ENCODE data around the gene DST. TPM values are rescaled to one million over a fixed set of nuclear protein-coding genes. Genes with fewer than 3 reads are reported as not detected.

Gene DST
- total RNA-seq, 1 donor from 2014 or later = 259 TPM

DNA sequence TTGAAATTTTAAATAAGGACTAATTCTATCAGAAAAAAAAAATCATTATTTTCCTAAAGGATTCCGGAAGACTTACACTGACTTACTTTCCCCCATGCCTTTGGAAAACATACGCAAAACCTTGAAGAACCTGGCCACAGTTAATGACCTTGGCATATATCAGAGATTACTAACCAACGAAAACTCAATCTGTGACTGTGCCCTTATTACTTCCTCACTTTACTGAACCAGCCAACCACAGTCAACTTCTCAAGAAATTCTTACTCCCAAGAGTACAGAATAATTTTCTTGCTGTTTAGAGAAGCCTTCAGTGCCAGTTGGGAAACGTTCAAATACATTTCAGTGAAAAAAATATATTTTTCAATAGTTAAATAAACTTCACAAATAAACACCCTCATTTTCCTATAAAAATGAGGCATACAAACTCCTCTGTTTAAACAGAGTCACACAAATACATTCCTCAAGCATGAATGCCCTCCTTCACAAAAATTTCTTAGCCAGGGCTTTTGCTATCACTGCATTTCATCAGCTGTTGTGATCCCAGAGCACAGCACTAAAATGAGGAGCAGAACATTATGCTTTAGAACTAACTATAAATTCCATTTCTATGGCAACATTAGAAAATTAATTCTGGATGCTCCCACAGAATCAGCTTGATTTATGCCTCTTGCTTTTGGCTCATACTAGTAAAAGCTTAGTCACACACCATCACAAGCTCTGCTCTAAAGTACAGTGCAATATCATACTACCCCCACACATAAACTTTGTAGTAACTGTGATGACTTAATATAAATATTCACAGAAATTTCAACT, 117.6 kb downstream of the DST start:
- Histone ChIP-seq H3K9ac (no peak overlapping the region), H3K4me2 (peak overlapping the region; percentile 35), H3F3A (ENCODE audit: low read depth) (peaks cover 25% of the 10 kb centered on the region), H3K27me3 (no peaks in the 10 kb centered on the region), H3K27ac (peak overlapping the region; percentile 62), H4K20me1 (ENCODE audit: low read depth) (no peaks in the 10 kb centered on the region), H3K36me3 (peaks cover 14% of the 10 kb centered on the region), H2AFZ (replicated peaks) (no peak overlapping the region), H3K4me1 (peaks cover 53% of the 10 kb centered on the region), H3K9me3 (ENCODE audit: low read depth) (no peaks in the 10 kb centered on the region), H3K79me2 (ENCODE audit: low read depth) (no peaks in the 10 kb centered on the region), H3K4me3 (no peak overlapping the region)
- DNase-seq (ENCODE audit: low spot score) = no peak
- H3K4me1 Mint-ChIP-seq = peaks cover 16% of the 10 kb centered on the region
- H3K4me3 Mint-ChIP-seq = no peak overlapping the region
- H3K27me3 Mint-ChIP-seq (ENCODE audit: insufficient read depth, low read depth) = peaks cover 3% of the 10 kb centered on the region
- peaks cover 37% of the 10 kb centered on the region for H3K36me3 Mint-ChIP-seq
- TF ChIP-seq EZH2 (IDR thresholded peaks at IDR 0.05) (no peak), EZH2phosphoT487 (IDR thresholded peaks at IDR 0.05) (no peak)
- TF ChIP-seq, protein P1, sequence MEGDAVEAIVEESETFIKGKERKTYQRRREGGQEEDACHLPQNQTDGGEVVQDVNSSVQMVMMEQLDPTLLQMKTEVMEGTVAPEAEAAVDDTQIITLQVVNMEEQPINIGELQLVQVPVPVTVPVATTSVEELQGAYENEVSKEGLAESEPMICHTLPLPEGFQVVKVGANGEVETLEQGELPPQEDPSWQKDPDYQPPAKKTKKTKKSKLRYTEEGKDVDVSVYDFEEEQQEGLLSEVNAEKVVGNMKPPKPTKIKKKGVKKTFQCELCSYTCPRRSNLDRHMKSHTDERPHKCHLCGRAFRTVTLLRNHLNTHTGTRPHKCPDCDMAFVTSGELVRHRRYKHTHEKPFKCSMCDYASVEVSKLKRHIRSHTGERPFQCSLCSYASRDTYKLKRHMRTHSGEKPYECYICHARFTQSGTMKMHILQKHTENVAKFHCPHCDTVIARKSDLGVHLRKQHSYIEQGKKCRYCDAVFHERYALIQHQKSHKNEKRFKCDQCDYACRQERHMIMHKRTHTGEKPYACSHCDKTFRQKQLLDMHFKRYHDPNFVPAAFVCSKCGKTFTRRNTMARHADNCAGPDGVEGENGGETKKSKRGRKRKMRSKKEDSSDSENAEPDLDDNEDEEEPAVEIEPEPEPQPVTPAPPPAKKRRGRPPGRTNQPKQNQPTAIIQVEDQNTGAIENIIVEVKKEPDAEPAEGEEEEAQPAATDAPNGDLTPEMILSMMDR (IDR thresholded peaks at IDR 0.05) = no peak
- H3K9me3 Mint-ChIP-seq = no peaks in the 10 kb centered on the region
- H3K27ac Mint-ChIP-seq = no peak overlapping the region

DNA sequence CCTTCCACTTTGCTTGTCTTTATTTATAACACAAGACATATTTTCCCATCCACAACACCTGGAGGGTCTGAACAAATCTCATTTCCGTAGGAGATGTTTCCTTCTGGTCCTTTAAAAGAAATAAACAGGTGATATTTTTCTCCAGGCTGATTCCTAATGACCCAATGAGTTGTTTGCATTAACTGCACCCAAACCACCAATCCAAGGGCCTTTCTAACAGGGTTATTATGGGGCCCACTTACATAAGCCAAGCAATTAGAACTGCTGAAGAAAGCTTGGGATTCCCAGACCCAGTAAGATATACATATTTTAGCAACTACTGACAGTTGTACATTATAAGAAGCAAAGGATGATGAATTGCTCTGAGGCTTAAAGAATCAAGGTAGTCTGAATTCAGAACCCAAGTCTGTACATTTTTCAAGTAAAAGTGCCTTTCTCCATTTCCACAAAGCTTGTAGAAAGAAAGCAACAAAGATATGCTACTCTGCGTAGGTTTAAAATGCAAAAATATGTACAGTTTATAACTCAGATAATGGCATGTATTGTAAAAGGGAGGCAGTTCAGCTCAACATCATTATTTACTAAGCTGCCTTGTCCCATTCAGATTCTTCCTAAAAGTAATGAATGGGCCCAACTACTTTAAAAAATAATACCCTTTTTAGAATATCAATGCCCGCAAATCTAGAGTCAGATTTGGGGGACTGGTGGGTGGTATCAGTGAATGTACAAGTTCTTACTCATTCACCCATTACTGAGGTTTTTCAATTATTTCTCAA, 120.0 kb downstream of the DST start:
- H3K27me3 Mint-ChIP-seq (ENCODE audit: insufficient read depth, low read depth) = peaks cover 3% of the 10 kb centered on the region
- H4K20me1 ChIP-seq (ENCODE audit: low read depth) = no peaks in the 10 kb centered on the region
- no peaks in the 10 kb centered on the region for H3K79me2 ChIP-seq (ENCODE audit: low read depth)
- H3K4me3 Mint-ChIP-seq = no peak overlapping the region
- H3K27me3 ChIP-seq = no peaks in the 10 kb centered on the region
- peaks cover 50% of the 10 kb centered on the region for H3K4me1 ChIP-seq
- H3K36me3 ChIP-seq = peaks cover 3% of the 10 kb centered on the region
- DNase-seq (ENCODE audit: low spot score) = no peak
- H3K36me3 Mint-ChIP-seq = peaks cover 33% of the 10 kb centered on the region
- no peaks in the 10 kb centered on the region for H3K9me3 ChIP-seq (ENCODE audit: low read depth)
- H2AFZ ChIP-seq (replicated peaks) = no peak overlapping the region
- H3K27ac ChIP-seq = peak overlapping the region; percentile 39
- H3K4me1 Mint-ChIP-seq = peaks cover 16% of the 10 kb centered on the region
- H3F3A ChIP-seq (ENCODE audit: low read depth) = peaks cover 21% of the 10 kb centered on the region
- H3K9me3 Mint-ChIP-seq = no peaks in the 10 kb centered on the region
- no peak overlapping the region for H3K9ac ChIP-seq
- peak overlapping the region; percentile 3 for H3K4me2 ChIP-seq
- no peak overlapping the region for H3K4me3 ChIP-seq
- H3K27ac Mint-ChIP-seq = no peak overlapping the region
- TF ChIP-seq EZH2 (IDR thresholded peaks at IDR 0.05) = no peak
- TF ChIP-seq, protein P1 (IDR thresholded peaks at IDR 0.05) = no peak
- no peak for TF ChIP-seq EZH2phosphoT487 (IDR thresholded peaks at IDR 0.05)

DNA sequence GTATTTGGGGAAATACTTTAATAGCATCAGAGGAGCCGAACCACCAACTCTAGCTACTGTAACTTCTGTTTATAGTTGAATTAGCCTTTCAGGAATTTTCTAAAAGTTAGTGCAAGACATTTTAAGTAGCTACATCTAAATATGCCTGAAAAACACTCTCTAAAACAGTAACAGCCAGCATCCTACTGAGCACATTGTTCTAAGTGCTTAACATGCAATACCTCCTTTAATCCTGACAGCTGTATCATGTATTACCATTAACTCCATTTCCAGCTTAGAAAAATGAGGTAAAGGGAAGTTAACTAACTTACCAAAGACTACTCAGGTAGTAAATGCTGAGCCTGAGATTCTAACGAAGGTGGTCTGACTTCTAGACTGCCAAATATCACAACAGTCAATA, 120.7 kb downstream of the DST start:
- Histone ChIP-seq H3K36me3 (peaks cover 3% of the 10 kb centered on the region), H4K20me1 (ENCODE audit: low read depth) (no peaks in the 10 kb centered on the region), H3K4me1 (peaks cover 43% of the 10 kb centered on the region), H3K79me2 (ENCODE audit: low read depth) (no peaks in the 10 kb centered on the region), H3K27ac (no peak overlapping the region), H3K4me3 (no peak overlapping the region), H3K4me2 (no peak overlapping the region), H3K27me3 (no peaks in the 10 kb centered on the region), H3F3A (ENCODE audit: low read depth) (peaks cover 14% of the 10 kb centered on the region), H3K9ac (no peak overlapping the region), H3K9me3 (ENCODE audit: low read depth) (no peaks in the 10 kb centered on the region), H2AFZ (replicated peaks) (no peak overlapping the region)
- peak; percentile 16 for DNase-seq (ENCODE audit: low spot score)
- peaks cover 14% of the 10 kb centered on the region for H3K4me1 Mint-ChIP-seq
- H3K27me3 Mint-ChIP-seq (ENCODE audit: insufficient read depth, low read depth) = peaks cover 3% of the 10 kb centered on the region
- H3K9me3 Mint-ChIP-seq = no peaks in the 10 kb centered on the region
- TF ChIP-seq, protein P1 (IDR thresholded peaks at IDR 0.05) = no peak
- no peak for TF ChIP-seq EZH2phosphoT487 (IDR thresholded peaks at IDR 0.05)
- no peak for TF ChIP-seq EZH2 (IDR thresholded peaks at IDR 0.05)
- H3K36me3 Mint-ChIP-seq = peaks cover 28% of the 10 kb centered on the region
- H3K27ac Mint-ChIP-seq = no peak overlapping the region
- H3K4me3 Mint-ChIP-seq = no peak overlapping the region
